H9 (cell line): ENCODE results near the gene SGIP1. TPM values are rescaled to one million over a fixed set of nuclear protein-coding genes. Genes with fewer than 3 reads are reported as not detected.

Experiments used
- DNase-seq: peaks from one replicate; pipeline ENCODE4 v3.0.0-alpha.2; 2017
- H2AFZ ChIP-seq: one replicate; pipeline ENCODE4 v1.6.1; 2013; ENCODE audit warnings: mild to moderate bottlenecking, low read length, control low read depth, moderate library complexity
- H2AK5ac ChIP-seq: 2 replicates; pipeline ENCODE4 v1.6.1; 2013; ENCODE audit warnings: low read length, control low read depth, mixed read lengths; ENCODE audit not compliant: insufficient read length
- H2BK120ac ChIP-seq: one replicate; pipeline ENCODE4 v1.6.1; 2013; ENCODE audit warnings: low read depth, mild to moderate bottlenecking, low read length, control low read depth, inconsistent platforms; ENCODE audit not compliant: poor library complexity, severe bottlenecking
- H2BK12ac ChIP-seq: 2 replicates; pipeline ENCODE4 v1.6.1; 2013; ENCODE audit warnings: low read length, control low read depth, mixed read lengths, low read depth; ENCODE audit not compliant: insufficient read length
- H2BK15ac ChIP-seq: 2 replicates; pipeline ENCODE4 v1.6.1; 2013; ENCODE audit warnings: low read depth, low read length, control low read depth
- H2BK20ac ChIP-seq: one replicate; pipeline ENCODE4 v1.6.1; 2013; ENCODE audit warnings: low read depth, mild to moderate bottlenecking, low read length, control low read depth, inconsistent platforms; ENCODE audit not compliant: poor library complexity, severe bottlenecking
- H2BK5ac ChIP-seq: 2 replicates; pipeline ENCODE4 v1.6.1; 2013; ENCODE audit warnings: low read length, control low read depth, mixed read lengths; ENCODE audit not compliant: insufficient read length
- H3K14ac ChIP-seq: 2 replicates; pipeline ENCODE4 v1.6.1; 2013; ENCODE audit warnings: low read length, control low read depth; ENCODE audit not compliant: insufficient read depth
- H3K18ac ChIP-seq: 2 replicates; pipeline ENCODE4 v1.6.1; 2013; ENCODE audit warnings: low read depth, mild to moderate bottlenecking, mixed read lengths, low read length, control low read depth; ENCODE audit not compliant: insufficient read length
- H3K23ac ChIP-seq: 2 replicates; pipeline ENCODE4 v1.6.1; 2013; ENCODE audit warnings: low read length, control low read depth, mixed read lengths, low read depth; ENCODE audit not compliant: insufficient read length
- H3K23me2 ChIP-seq: 2 replicates; pipeline ENCODE4 v1.6.1; 2013; ENCODE audit warnings: low read depth, mild to moderate bottlenecking, mixed read lengths, low read length, control low read depth; ENCODE audit not compliant: insufficient read length, poor library complexity, severe bottlenecking
- H3K27ac ChIP-seq: 2 replicates; pipeline ENCODE4 v1.5.1; 2013; ENCODE audit warnings: low read length, control low read depth, mixed read lengths, low read depth; ENCODE audit not compliant: insufficient read length
- H3K27me3 ChIP-seq: 2 replicates; pipeline ENCODE4 v1.6.1; 2013; ENCODE audit warnings: low read length, control low read depth, inconsistent platforms; ENCODE audit not compliant: insufficient read depth
- H3K4ac ChIP-seq: 2 replicates; pipeline ENCODE4 v1.6.1; 2013; ENCODE audit warnings: low read depth, mild to moderate bottlenecking, control low read depth, inconsistent platforms, low read length, moderate library complexity
- H3K4me1 ChIP-seq: 2 replicates; pipeline ENCODE4 v1.6.1; 2013; ENCODE audit warnings: low read length, control low read depth, inconsistent platforms; ENCODE audit not compliant: insufficient read depth
- H3K4me2 ChIP-seq: 2 replicates; pipeline ENCODE4 v1.6.1; 2013; ENCODE audit warnings: low read length, control low read depth, mixed read lengths; ENCODE audit not compliant: insufficient read length, insufficient read depth
- H3K56ac ChIP-seq: 2 replicates; pipeline ENCODE4 v1.6.1; 2013; ENCODE audit warnings: low read depth, mild to moderate bottlenecking, mixed read lengths, low read length, control low read depth; ENCODE audit not compliant: insufficient read length
- H3K79me1 ChIP-seq: 2 replicates; pipeline ENCODE4 v1.6.1; 2013; ENCODE audit warnings: low read depth, mild to moderate bottlenecking, moderate library complexity, low read length, control low read depth, inconsistent platforms; ENCODE audit not compliant: insufficient read depth, poor library complexity, severe bottlenecking
- H3K79me2 ChIP-seq: 2 replicates; pipeline ENCODE4 v1.6.1; 2013; ENCODE audit warnings: low read length, control low read depth, inconsistent platforms; ENCODE audit not compliant: insufficient read depth
- H3K9ac ChIP-seq: 2 replicates; pipeline ENCODE4 v1.6.1; 2013; ENCODE audit warnings: low read length, control low read depth, mixed read lengths; ENCODE audit not compliant: insufficient read length; ENCODE audit errors: extremely low read depth
- H3K9me3 ChIP-seq: one replicate; pipeline ENCODE4 v1.6.1; 2013; ENCODE audit warnings: low read depth, low read length, inconsistent platforms; ENCODE audit not compliant: control insufficient read depth
- H3T11ph ChIP-seq: one replicate; pipeline ENCODE4 v1.6.1; 2013; ENCODE audit warnings: mild to moderate bottlenecking, low read length, control low read depth, inconsistent platforms
- H4K20me1 ChIP-seq: one replicate; pipeline ENCODE4 v1.6.1; 2013; ENCODE audit not compliant: control insufficient read depth, insufficient read length, insufficient read depth
- H4K5ac ChIP-seq: 2 replicates; pipeline ENCODE4 v1.6.1; 2013; ENCODE audit warnings: low read depth, mild to moderate bottlenecking, mixed read lengths, low read length, control low read depth; ENCODE audit not compliant: insufficient read length
- H4K8ac ChIP-seq: replicated peaks from 2 replicates; pipeline ENCODE4 v1.6.1; 2013; ENCODE audit warnings: low read length, control low read depth, mixed read lengths, low read depth; ENCODE audit not compliant: insufficient read length
- H4K91ac ChIP-seq: 2 replicates; pipeline ENCODE4 v1.6.1; 2013; ENCODE audit warnings: low read depth, mild to moderate bottlenecking, moderate library complexity, mixed read lengths, low read length, control low read depth; ENCODE audit not compliant: insufficient read length
- H3K27ac Mint-ChIP-seq, 3 experiments: 2 replicates in 2 of 3; 3 replicates in 1 of 3; pipeline ENCODE4 v1.8.0; 2020 to 2021; ENCODE audit warnings: mixed read lengths in 3 of 3, mild to moderate bottlenecking in 1 of 3, moderate library complexity in 1 of 3
- H3K27me3 Mint-ChIP-seq: 2 replicates; pipeline ENCODE4 v1.8.0; 2021; ENCODE audit warnings: low read depth, mild to moderate bottlenecking, moderate library complexity, mixed read lengths
- H3K36me3 Mint-ChIP-seq, 3 experiments: 2 replicates in 2 of 3; 3 replicates in 1 of 3; pipeline ENCODE4 v1.8.0; 2020 to 2021; ENCODE audit warnings: low read depth in 3 of 3, mixed read lengths in 3 of 3; ENCODE audit not compliant: insufficient read depth in 1 of 3
- H3K4me1 Mint-ChIP-seq, 2 experiments: 2 replicates each; pipeline ENCODE4 v1.8.0; 2020; ENCODE audit warnings: mixed read lengths in 2 of 2
- H3K4me3 Mint-ChIP-seq, 2 experiments: 2 replicates in 1 of 2; 3 replicates in 1 of 2; pipeline ENCODE4 v1.8.0; 2020 to 2021; ENCODE audit warnings: mild to moderate bottlenecking in 2 of 2, mixed read lengths in 2 of 2, moderate library complexity in 1 of 2
- H3K9me3 Mint-ChIP-seq, 2 experiments: 2 replicates in 1 of 2; 3 replicates in 1 of 2; pipeline ENCODE4 v1.8.0; 2020; ENCODE audit warnings: mild to moderate bottlenecking in 2 of 2, mixed read lengths in 2 of 2, moderate library complexity in 1 of 2
- CTCF ChIP-seq: fragments of 200-600 bp; sonication (generic); conservative IDR thresholded peaks from 3 replicates; pipeline ENCODE4 v1.8.0; 2021; ENCODE audit warnings: antibody characterized with exemption, mild to moderate bottlenecking
- WGBS: extraction: QIAGEN DNeasy Blood & Tissue Kit; methylation state at CpG from one replicate; pipeline ENCODE4 v1.1.7; 2013; ENCODE audit warnings: missing lambda C conversion rate, low lambda C conversion rate, mixed read lengths; ENCODE audit not compliant: insufficient read length; ENCODE audit errors: extremely low coverage; 5-methylcytosine and 5-hydroxymethylcytosine counted together
- total RNA-seq: library from RNA; stranded (reverse); gene quantifications from 2 replicates; pipeline ENCODE4 v1.2.1, GENCODE V29; 2021

SGIP1 gene
- total RNA-seq, 1 experiment from 2014 or later: 1.5 TPM

- Histone ChIP-seq H3K79me2 (no peaks in the 10 kb centered on the region), H3K4me2 (no peak overlapping the region), H3K23me2 (no peaks in the 10 kb centered on the region), H3K4ac (no peak overlapping the region), H4K20me1 (no peaks in the 10 kb centered on the region), H4K8ac (no peak overlapping the region), H3K9ac (no peak overlapping the region), H2BK5ac (no peak overlapping the region), H4K5ac (no peak overlapping the region), H3K23ac (no peak overlapping the region), H2BK120ac (no peak overlapping the region), H3K27me3 (no peaks in the 10 kb centered on the region), H3K79me1 (no peaks in the 10 kb centered on the region), H2BK15ac (no peak overlapping the region), H3K4me1 (no peaks in the 10 kb centered on the region), H3K9me3 (peaks cover 7% of the 10 kb centered on the region), H4K91ac (no peak overlapping the region), H2BK12ac (no peak overlapping the region), H2AK5ac (no peak overlapping the region), H3K18ac (no peak overlapping the region), H3K56ac (no peak overlapping the region), H2BK20ac (no peak overlapping the region), H2AFZ (no peak overlapping the region), H3K14ac (no peak overlapping the region), H3T11ph (no peak overlapping the region), H3K27ac (no peak overlapping the region)
- Mint-ChIP-seq H3K27me3 (no peaks in the 10 kb centered on the region), H3K27ac (no peak overlapping the region), H3K9me3 (peaks cover 23 to 33% of the 10 kb centered on the region in 2 experiments), H3K4me1 (peaks cover 5% of the 10 kb centered on the region in 2 experiments), H3K4me3 (no peak overlapping the region), H3K36me3 (peaks cover 7 to 18% (median 7%) of the 10 kb centered on the region in 3 experiments)
- no peak for TF ChIP-seq CTCF
- no CpG with 5 or more reads among the region's 3 CpGs for WGBS
- no peak for DNase-seq
Measured at GRCh38 chr1:66777831-66778230, 243.9 kb downstream of the SGIP1 start.
